Lung (tissue), 12 donors: Measurements from ENCODE around the gene PSMD5. TPM values are rescaled to one million over a fixed set of nuclear protein-coding genes. Genes with fewer than 3 reads are reported as not detected.

ENCODE experiments used
- ATAC-seq: fragments of 200-7000 bp; cut with Tn5 transposase; one replicate; pipeline ENCODE4 v1.9.1; 2020; ENCODE audit warnings: moderate number of reproducible peaks; ENCODE audit not compliant: insufficient read depth, low FRiP score
- DNase-seq, 3 donors: peaks; one replicate each; pipeline ENCODE4 v3.0.0-alpha.2; 2013 to 2017
- H3K27ac ChIP-seq, 2 donors: one replicate each; pipeline ENCODE4 v1.5.1; 2013; ENCODE audit warnings: mild to moderate bottlenecking in 2 of 2, moderate library complexity in 2 of 2, control low read depth in 1 of 2, inconsistent platforms in 1 of 2, low read depth in 1 of 2, low read length in 1 of 2
- H3K27me3 ChIP-seq, 3 donors: one replicate each; pipeline ENCODE4 v1.5.1; 2013; ENCODE audit warnings: low read length in 2 of 3; ENCODE audit not compliant: control insufficient read depth in 3 of 3, insufficient read depth in 3 of 3
- H3K36me3 ChIP-seq, 4 donors: one replicate each; pipeline ENCODE4 v1.5.1; 2013; ENCODE audit warnings: low read length in 4 of 4, mild to moderate bottlenecking in 1 of 4, moderate library complexity in 1 of 4; ENCODE audit not compliant: control insufficient read depth in 4 of 4, insufficient read depth in 4 of 4
- H3K4me1 ChIP-seq, 5 donors: one replicate each; pipeline ENCODE4 v1.5.1; 2013; ENCODE audit warnings: low read length in 5 of 5, mild to moderate bottlenecking in 2 of 5, moderate library complexity in 1 of 5; ENCODE audit not compliant: control insufficient read depth in 5 of 5, insufficient read depth in 5 of 5
- H3K4me3 ChIP-seq: one replicate; pipeline ENCODE4 v1.5.1; 2013; ENCODE audit warnings: mild to moderate bottlenecking, control low read depth, moderate library complexity
- H3K9ac ChIP-seq, 2 donors: one replicate each; pipeline ENCODE4 v1.5.1; 2013; ENCODE audit warnings: low read length in 2 of 2, control low read depth in 1 of 2; ENCODE audit not compliant: insufficient read depth in 1 of 2
- H3K9me3 ChIP-seq, 4 donors: one replicate each; pipeline ENCODE4 v1.5.1; 2013; ENCODE audit warnings: low read length in 3 of 4, mild to moderate bottlenecking in 1 of 4, moderate library complexity in 1 of 4; ENCODE audit not compliant: control insufficient read depth in 4 of 4, insufficient read depth in 3 of 4
- CTCF ChIP-seq: IDR thresholded peaks from 2 replicates; pipeline ENCODE4 v1.5.1; 2012; ENCODE audit warnings: mild to moderate bottlenecking; ENCODE audit errors: control extremely low read depth, extremely low read depth
- WGBS, 2 donors: extraction: QIAGEN DNeasy Blood & Tissue Kit; methylation state at CpG; one replicate each; pipeline ENCODE4 v1.1.7; 2013; 5-methylcytosine and 5-hydroxymethylcytosine counted together
- polyA plus RNA-seq, 2 donors: library from polyadenylated mRNA; stranded (reverse); fragments of 200-250 nt; gene quantifications; one replicate each; pipeline ENCODE4 v1.2.1, GENCODE V29; 2013
- total RNA-seq, 2 donors: library from RNA; depleted of rRNA in 1 of 2; stranded (reverse); fragments of >200 nt in 1 of 2; gene quantifications; one replicate each; pipeline ENCODE4 v1.2.1, GENCODE V29; 2014 to 2021
- donor health status: control.
- donor health status: control.
- donor health status: Bipolar disorder and iron deficiency.
- donor health status: healthy.
- donor health status: DM: yes; HTN: yes; CAD: no.

Gene PSMD5
- total and polyA plus RNA-seq, 4 donors: 14.9 to 66.0 (median 27.3) TPM

- Histone ChIP-seq H3K9me3 (no peaks in the 10 kb centered on the region), H3K27ac (no peak overlapping the region), H3K4me1 (peaks cover 0 to 8% (median 2%) of the 10 kb centered on the region in 5 donors), H3K4me3 (no peak overlapping the region), H3K27me3 (no peaks in the 10 kb centered on the region), H3K9ac (no peak overlapping the region), H3K36me3 (peaks cover 0 to 7% (median 0%) of the 10 kb centered on the region in 4 donors)
- ATAC-seq: no peak
- 91 to 95% methylated on average over 3 of the region's 3 CpGs for WGBS, 2 donors
- TF ChIP-seq CTCF: no peak
- no peak for DNase-seq
Observed at GRCh38 chr9:120837921-120838320, 4.8 kb downstream of the PSMD5 start.

- Histone ChIP-seq H3K27me3 (no peaks in the 10 kb centered on the region), H3K9ac (no peak overlapping the region), H3K27ac (no peak overlapping the region), H3K4me3 (no peak overlapping the region), H3K9me3 (no peaks in the 10 kb centered on the region), H3K4me1 (peaks cover 0 to under 1% (median 0%) of the 10 kb centered on the region in 5 donors), H3K36me3 (peaks cover 8 to 27% (median 18%) of the 10 kb centered on the region in 4 donors)
- DNase-seq (no peak), ATAC-seq (no peak)
- TF ChIP-seq CTCF: no peak
- WGBS, 2 donors: 91 to 98% methylated on average over 7 of the region's 7 CpGs
Observed at GRCh38 chr9:120833325-120833724, 9.4 kb downstream of the PSMD5 start.

GRCh38 chr9:120832807-120833206 lies 9.9 kb downstream of the PSMD5 start:
- Histone ChIP-seq H3K27ac (no peak overlapping the region), H3K4me1 (no peaks in the 10 kb centered on the region), H3K36me3 (peaks cover 8 to 27% (median 19%) of the 10 kb centered on the region in 4 donors), H3K4me3 (no peak overlapping the region), H3K27me3 (no peaks in the 10 kb centered on the region), H3K9me3 (no peaks in the 10 kb centered on the region), H3K9ac (no peak overlapping the region)
- ATAC-seq (no peak), DNase-seq (no peak)
- TF ChIP-seq CTCF: no peak

- ATAC-seq: no peak
- Histone ChIP-seq H3K36me3 (peaks cover 8 to 37% (median 28%) of the 10 kb centered on the region in 4 donors), H3K9ac (no peak overlapping the region), H3K27ac (no peak overlapping the region), H3K4me3 (no peak overlapping the region), H3K4me1 (no peaks in the 10 kb centered on the region), H3K27me3 (no peaks in the 10 kb centered on the region), H3K9me3 (peaks cover 0 to 3% (median 0%) of the 10 kb centered on the region in 4 donors)
- no peak for TF ChIP-seq CTCF
- 97 to 98% methylated on average over 3 of the region's 3 CpGs for WGBS, 2 donors
- DNase-seq: no peak
Observed at GRCh38 chr9:120830865-120831264, 11.9 kb downstream of the PSMD5 start.
